Right kidney (tissue), 1 donor: ENCODE results near the gene IGSF23.
"Not testable (repeated sequence)": the region's sequence is repeated elsewhere in the genome, so short reads cannot be mapped to it uniquely, and the experiment has no call there.

Source experiments
- DNase-seq: peaks from one replicate; pipeline ENCODE4 v3.0.0-alpha.2; 2016

IGSF23 gene

GRCh38 chr19:44614313-44614712 is 950 bp downstream of the IGSF23 start:
- no peak for DNase-seq

- DNase-seq = no peak
Observed at GRCh38 chr19:44615863-44616247, 2.5 kb downstream of the IGSF23 start.

DNA sequence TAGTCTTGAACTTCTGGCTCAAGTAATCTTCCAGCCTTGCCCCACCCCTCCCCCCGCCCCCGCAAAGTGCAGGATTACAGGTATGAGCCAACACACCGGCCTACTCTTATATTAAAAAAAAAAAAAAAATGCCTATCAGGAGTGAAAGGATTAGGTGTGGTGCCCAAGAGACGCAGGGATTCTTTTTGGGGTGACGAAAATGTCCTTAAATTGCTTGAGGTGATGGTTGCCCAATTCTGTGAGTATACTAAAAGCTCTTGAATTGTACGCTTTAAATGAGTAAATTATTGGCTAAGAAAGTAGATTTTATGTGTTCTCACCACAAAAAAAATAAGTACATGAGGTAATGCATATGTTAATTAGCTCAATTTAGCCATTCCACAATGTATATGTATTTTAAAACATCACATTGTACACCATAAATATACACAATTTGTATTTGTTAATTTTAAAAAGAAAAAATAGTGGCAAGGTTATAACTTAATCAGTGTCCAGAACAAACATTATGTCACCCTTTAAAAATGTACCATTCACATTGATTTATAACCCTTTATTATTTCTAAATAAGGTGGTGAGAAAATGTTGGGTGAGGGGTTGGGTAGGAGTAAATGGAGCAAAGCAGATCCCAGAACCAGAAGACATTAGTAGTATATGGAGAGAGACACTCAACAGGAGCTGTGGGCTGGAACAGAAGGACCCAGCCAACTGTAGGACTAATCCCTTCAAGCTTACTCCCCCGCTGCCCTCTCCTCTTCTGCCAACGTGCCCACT is 3.9 kb downstream of the IGSF23 start:
- no peak for DNase-seq

DNA sequence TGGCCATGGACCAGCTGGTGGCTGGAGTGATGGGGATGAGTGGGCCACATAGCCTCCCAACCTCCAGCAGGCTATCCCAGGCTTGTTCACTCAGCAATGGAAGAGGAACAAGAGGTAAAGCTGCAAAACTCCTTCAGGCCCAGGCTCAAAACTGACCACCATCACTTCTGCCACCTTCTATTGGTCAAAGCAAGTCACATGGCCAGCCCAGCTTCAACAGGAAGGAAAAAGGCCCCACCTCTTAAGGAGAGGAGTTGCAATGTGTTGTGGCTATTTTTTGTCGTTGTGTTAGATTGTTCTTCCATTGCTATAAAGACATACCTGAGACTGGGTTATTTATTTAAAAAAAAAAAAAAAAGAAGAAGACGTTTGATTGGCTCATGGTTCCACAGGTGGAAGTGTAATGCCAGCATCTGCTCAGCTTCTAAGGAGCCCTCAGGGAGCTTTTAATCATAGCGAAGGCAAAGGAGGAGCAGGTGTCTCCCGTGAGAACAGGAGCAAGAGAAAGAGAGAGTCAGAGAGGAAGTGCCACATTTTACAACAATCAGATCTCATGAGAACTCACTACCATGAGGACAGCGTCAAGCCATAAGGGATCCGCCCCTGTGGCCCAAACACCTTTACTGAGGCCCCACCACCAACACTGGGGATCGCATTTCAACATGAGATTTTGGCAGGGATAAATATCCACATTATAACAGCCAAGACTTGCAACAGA is 5.4 kb downstream of the IGSF23 start:
- DNase-seq = no peak

DNA sequence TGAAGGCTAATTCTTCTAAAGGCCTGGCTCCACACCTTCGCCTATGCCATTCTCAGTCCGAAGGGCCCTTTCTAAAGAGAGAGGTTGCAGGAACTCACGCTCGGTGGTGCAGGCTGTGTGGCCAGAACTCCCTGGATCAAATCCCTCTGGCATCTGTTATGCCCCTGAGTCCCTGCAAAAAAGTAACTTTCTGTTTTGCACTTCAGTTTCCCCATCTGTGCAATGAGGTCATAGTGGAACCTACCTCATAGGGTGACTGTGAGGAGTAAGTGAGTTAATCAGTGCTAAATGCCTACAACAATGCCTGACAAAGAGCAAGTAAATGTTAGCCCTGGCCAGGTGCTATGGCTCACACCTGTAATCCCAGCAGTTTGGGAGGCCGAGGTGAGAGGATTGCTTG is 7.3 kb downstream of the IGSF23 start:
- DNase-seq = no peak

GRCh38 chr19:44621367-44621766 is 8.0 kb downstream of the IGSF23 start:
- no peak for DNase-seq

DNA sequence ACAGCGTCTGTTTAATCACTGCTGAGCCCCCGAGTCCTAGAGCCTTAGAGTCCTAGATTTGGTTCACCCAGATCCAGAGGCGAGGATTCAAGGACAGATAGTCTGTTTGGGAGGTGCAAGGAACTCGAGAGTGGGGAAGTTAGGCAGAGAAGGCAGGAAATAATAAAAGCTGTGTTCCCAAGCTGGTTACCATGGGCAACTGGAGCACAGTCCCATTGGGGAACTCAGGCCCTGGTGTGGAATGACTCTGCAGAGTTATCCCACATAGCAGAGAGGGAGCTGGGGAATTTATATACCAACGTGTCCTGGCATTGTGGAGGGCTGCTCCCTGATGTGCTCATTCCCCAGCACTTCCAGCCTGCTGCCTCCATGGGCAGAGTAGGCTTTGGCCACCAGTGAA is 9.7 kb downstream of the IGSF23 start:
- no peak for DNase-seq

DNA sequence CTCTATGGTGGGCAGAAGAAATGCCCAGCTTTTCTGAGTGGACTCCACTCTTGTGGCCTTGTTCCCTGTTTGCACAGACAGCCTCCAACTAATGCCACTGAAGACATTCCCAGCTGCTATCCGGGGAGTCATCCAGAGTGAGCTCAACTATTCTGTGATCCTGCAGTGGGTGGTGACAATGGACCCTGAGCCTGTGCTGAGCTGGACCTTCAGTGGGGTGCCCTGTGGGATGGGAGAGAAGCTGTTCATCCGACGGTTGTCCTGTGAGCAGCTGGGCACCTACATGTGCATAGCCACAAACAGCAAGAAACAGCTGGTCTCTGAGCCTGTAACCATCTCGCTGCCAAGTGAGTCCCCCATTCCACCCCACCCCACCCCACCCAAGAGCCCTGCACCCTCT is 10.3 kb downstream of the IGSF23 start:
- DNase-seq = no peak

- no peak for DNase-seq
Observed at GRCh38 chr19:44624840-44625354, 11.5 kb downstream of the IGSF23 start.

DNA sequence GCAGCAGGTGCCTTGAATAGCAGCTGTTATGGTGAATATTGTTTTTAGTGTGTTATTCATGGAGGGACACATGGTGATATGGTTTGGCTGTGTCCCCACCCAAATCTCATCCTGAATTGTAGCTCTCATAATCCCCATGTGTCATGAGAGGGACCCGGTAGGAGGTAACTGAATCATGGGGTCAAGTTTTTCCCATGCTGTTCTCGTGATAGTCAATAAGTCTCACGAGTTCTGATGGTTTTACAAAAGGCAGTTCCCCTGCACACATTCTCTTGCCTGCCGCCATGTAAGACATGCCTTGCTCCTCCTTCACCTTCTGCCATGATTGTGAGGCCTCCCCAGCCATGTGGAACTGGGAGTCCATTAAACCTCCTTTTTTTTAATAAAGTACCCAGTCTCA is 12.3 kb downstream of the IGSF23 start:
- not testable (repeated sequence) for DNase-seq

GRCh38 chr19:44626048-44626624 is 12.8 kb downstream of the IGSF23 start:
- no peak for DNase-seq

DNA sequence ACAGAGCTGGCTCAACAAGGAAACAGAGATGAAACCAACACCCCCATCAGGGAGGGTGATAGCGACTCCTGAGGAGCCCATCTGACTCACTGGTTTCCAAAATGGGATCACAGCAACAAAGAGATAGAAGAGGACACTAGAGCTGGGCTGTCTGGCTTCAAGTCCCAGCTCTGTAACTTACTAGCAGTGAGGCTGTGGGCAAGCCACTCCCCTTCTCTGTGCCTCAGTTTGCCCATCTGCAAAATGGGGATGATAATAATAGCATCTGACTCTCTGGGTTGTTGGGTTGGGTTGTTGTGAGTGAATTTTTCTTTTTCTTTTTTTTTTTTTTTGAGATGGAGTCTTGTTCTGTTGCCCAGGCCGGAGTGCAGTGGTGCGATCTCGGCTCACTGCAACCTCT is 14.3 kb downstream of the IGSF23 start:
- DNase-seq = no peak

GRCh38 chr19:44628793-44629192 is 15.4 kb downstream of the IGSF23 start:
- no peak for DNase-seq

- not testable (repeated sequence) for DNase-seq
Observed at GRCh38 chr19:44631611-44632010, 18.2 kb downstream of the IGSF23 start.

- not testable (repeated sequence) for DNase-seq
Observed at GRCh38 chr19:44634058-44634457, 20.7 kb downstream of the IGSF23 start.

GRCh38 chr19:44634785-44635184 is 21.4 kb downstream of the IGSF23 start:
- DNase-seq = no peak

DNA sequence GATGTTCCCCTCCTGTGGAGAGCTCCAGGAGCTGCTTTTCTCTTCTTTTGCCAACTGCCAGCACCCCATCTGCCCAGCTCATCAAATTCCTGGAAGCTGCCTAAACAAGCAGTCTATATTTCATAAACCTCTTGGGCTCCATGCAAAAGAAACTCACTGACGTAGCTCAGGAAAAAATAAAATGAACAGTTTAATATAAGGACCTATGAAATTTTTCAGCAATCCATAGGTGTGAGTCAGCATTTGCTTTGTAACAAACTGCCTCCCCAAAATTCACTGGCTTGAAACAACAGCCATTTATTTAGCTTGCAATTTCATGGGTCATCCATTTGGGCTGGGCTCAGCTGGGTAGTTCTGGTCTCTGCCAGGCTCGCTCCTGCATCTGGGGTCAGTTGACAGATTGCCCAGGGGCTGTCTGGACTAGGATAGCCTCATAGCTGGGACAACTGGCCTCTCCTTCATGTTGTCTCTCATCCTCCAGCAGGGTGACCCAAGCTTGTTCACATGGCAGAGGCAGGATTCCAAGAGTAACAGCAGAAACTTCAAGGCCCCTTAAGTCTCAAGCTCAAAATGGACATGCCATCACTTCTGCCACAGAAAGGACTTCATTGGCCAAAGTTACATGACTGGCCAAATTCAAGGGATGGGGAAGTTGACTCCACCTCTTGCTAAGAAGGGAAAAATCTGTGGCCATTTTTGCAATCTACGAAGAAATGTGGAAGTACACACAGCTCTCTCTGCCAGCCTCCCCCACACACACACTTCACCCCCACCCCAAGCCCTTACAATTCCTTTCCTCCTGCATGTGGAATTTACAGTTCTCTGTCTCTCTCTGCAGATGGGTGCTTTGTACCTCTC is 22.4 kb downstream of the IGSF23 start:
- DNase-seq = no peak

- DNase-seq = no peak
Observed at GRCh38 chr19:44636439-44637389, 23.4 kb downstream of the IGSF23 start.

DNA sequence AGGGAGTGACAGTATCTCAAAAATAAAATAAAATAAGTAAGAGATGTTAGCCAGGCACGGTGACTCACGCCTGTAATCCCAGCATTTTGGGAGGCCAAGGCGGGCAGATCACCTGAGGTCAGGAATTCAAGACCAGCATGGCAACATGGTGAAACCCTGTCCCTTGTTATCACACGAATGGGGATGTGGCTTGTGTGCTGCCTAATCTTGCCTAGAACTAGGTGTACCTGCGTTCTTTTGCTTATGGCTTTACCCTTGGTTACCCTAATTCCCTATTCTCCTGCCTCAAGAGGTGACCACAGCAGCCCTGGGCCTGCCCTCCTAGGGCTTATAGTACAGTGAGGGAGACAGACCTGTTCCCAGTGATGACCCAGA is 24.0 kb downstream of the IGSF23 start:
- DNase-seq = no peak

- no peak for DNase-seq
Observed at GRCh38 chr19:44640518-44640917, 27.2 kb downstream of the IGSF23 start.
